ENCODE data around the gene ANKRD11.

GRCh38 chr16:89498839-89499238 lies 8.5 kb upstream of the ANKRD11 start:
- TF ChIP-seq, protein P1, sequence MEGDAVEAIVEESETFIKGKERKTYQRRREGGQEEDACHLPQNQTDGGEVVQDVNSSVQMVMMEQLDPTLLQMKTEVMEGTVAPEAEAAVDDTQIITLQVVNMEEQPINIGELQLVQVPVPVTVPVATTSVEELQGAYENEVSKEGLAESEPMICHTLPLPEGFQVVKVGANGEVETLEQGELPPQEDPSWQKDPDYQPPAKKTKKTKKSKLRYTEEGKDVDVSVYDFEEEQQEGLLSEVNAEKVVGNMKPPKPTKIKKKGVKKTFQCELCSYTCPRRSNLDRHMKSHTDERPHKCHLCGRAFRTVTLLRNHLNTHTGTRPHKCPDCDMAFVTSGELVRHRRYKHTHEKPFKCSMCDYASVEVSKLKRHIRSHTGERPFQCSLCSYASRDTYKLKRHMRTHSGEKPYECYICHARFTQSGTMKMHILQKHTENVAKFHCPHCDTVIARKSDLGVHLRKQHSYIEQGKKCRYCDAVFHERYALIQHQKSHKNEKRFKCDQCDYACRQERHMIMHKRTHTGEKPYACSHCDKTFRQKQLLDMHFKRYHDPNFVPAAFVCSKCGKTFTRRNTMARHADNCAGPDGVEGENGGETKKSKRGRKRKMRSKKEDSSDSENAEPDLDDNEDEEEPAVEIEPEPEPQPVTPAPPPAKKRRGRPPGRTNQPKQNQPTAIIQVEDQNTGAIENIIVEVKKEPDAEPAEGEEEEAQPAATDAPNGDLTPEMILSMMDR (IDR thresholded peaks at IDR 0.05; ENCODE audit: low read length), result no peak
- TF ChIP-seq EZH2 (optimal IDR thresholded peaks at IDR 0.05; ENCODE audit: low read depth, low read length), result no peak
- no peak for TF ChIP-seq EZH2phosphoT487 (IDR thresholded peaks at IDR 0.05; ENCODE audit: low read length)

All from MM.1S (cell line).